MCF 10A (cell line): ENCODE data around the gene SCML2. TPM values are rescaled to one million over a fixed set of nuclear protein-coding genes. Genes with fewer than 3 reads are reported as not detected.

Experiments used
- Bru-seq: library from RNA; stranded (reverse); fragments of 400-500 nt; gene quantifications from one replicate; lab custom pipeline; 2021; lab: Mats Ljungman, UMichigan
- BruChase-seq, 2 experiments: library from RNA; stranded (reverse); fragments of 400-500 nt; gene quantifications; one replicate each; lab custom pipeline; 2021; lab: Mats Ljungman, UMichigan
- BruUV-seq: library from RNA; stranded (reverse); fragments of 400-500 nt; replicated peaks from 2 replicates; lab custom pipeline; 2021; lab: Mats Ljungman, UMichigan
- CTCF ChIA-PET: fragments of 300-600 bp; sonication (Branson Sonifier 250); formaldehyde crosslinking; extraction: SDS; loops from one replicate; lab custom pipeline; 2021; ENCODE audit warnings: antibody characterized with exemption, inconsistent platforms; lab: Yijun Ruan, JAX
- POLR2A ChIA-PET: fragments of 300-600, 350-650 bp; sonication (Branson Sonifier 250); formaldehyde crosslinking; extraction: SDS; loops from one replicate; lab custom pipeline; 2020; ENCODE audit warnings: antibody characterized with exemption, inconsistent platforms; lab: Yijun Ruan, JAX
- DNase-seq: peaks from one replicate; pipeline ENCODE4 v3.0.0-alpha.2; 2018; ENCODE audit not compliant: unreplicated experiment
- H3K27ac Mint-ChIP-seq: one replicate; pipeline ENCODE4 v1.8.0; 2022; ENCODE audit warnings: mild to moderate bottlenecking, low read depth, mixed read lengths; ENCODE audit not compliant: unreplicated experiment
- H3K27me3 Mint-ChIP-seq: one replicate; pipeline ENCODE4 v1.8.0; 2022; ENCODE audit warnings: mixed read lengths; ENCODE audit not compliant: insufficient read depth, unreplicated experiment
- H3K36me3 Mint-ChIP-seq: one replicate; pipeline ENCODE4 v1.8.0; 2022; ENCODE audit warnings: mild to moderate bottlenecking, moderate library complexity, mixed read lengths; ENCODE audit not compliant: insufficient read depth, unreplicated experiment
- H3K4me1 Mint-ChIP-seq: one replicate; pipeline ENCODE4 v1.8.0; 2022; ENCODE audit warnings: mixed read lengths; ENCODE audit not compliant: insufficient read depth, unreplicated experiment
- H3K4me3 Mint-ChIP-seq: one replicate; pipeline ENCODE4 v1.8.0; 2022; ENCODE audit warnings: mild to moderate bottlenecking, moderate library complexity, mixed read lengths; ENCODE audit not compliant: unreplicated experiment
- H3K9me3 Mint-ChIP-seq: one replicate; pipeline ENCODE4 v1.8.0; 2022; ENCODE audit warnings: mixed read lengths; ENCODE audit not compliant: unreplicated experiment
- intact Hi-C: fragments of 100-400 bp; cut with micrococcal nuclease; formaldehyde crosslinking; loops from 2 replicates; pipeline ENCODE4 v1.14.1; 2022
- long read RNA-seq: library from polyadenylated mRNA; stranded (forward); transcript quantifications from one replicate; pipeline ENCODE4 v2.0.0, GENCODE V29; 2022
- total RNA-seq: library from RNA; stranded (reverse); gene quantifications from 2 replicates; pipeline ENCODE4 v1.2.3, GENCODE V29; 2022
- TF ChIP-seq, protein P1 (sequence below): fragments of 200-600 bp; IDR thresholded peaks from one replicate; pipeline ENCODE4 v1.8.0; 2022; ENCODE audit warnings: antibody characterized with exemption, mild to moderate bottlenecking; ENCODE audit not compliant: unreplicated experiment

SCML2 gene
- 3.2 and 3.5 TPM in 2 replicates for total RNA-seq
- percentile 51 among the genes with signal in this experiment for Bru-seq, nascent RNA
- BruChase-seq, experiment 1, labeled RNA remaining after a 6-hour chase = percentile 43 among the genes with signal in this experiment
- percentile 49 among the genes with signal in this experiment for BruChase-seq, experiment 2, labeled RNA remaining after a 2-hour chase
- long read RNA-seq, full-length matches to known transcripts = 8 of 12 reads
- long read RNA-seq, partial matches to known transcripts = 0 of 12 reads
- long read RNA-seq, other reads (novel, unspliced or antisense) = 4 of 12 reads

DNA sequence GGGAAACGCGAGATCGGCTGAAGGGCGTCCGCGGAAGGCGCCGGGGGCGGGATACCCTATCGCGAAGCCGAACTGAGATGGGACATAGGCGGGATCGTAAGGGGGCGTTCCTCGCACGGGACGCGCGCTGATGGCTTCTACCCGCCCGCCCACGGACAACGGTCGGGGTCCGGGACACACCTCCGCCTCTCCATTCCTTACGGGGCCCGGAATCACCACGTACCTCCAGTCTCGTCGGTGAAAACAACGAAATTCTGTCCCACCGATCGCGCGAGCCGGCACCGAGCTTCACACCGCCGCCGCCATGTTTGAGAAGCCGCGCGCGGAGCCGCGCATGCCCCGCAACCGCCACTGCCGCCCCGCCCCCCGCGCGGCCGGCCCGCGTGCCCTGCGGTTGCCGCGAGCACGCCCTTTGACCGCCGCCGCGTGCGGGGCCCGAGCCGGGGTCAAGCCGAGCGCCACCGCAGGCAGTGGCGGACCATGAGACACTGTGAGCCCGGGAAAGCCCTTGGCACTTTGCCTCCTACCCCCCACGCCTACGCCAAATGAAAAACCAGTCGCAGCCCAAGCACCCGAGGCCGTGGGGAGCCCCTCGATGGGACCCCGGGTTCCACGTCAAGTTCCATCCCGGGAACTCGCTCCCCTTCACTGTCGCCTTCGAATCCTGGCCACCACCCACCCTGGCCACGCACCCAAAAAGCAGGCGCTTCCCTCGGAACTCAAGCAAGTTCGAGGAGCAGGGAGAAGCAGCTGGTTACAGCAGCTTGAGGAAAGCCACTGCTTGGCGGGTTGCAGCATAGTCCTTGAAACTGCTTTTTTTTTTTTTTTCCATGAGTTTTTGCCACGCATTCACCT lies at the start of gene SCML2:
Gene SCML2 (minus strand): TSS at position 320 of the 855 bp plus-strand sequence. CDS start 20,617 bp downstream, outside the sequence.
- intact Hi-C loops = no loop called here
- DNase-seq = peak; percentile 17
- Mint-ChIP-seq H3K4me1 (no peaks in the 10 kb centered on the region), H3K27me3 (peaks cover 10% of the 10 kb centered on the region), H3K4me3 (peak within 1 kb of the TSS; percentile 68), H3K27ac (no peak within 1 kb of the TSS), H3K9me3 (no peaks in the 10 kb centered on the region), H3K36me3 (no peaks in the 10 kb centered on the region)
- POLR2A ChIA-PET = interaction anchor here (1.0 kb wide), 1 partner anchor 9 kb away, joined by 3 read pairs; no protein-coding TSS in a partner anchor
- no TSS peak for BruUV-seq
- TF ChIP-seq, protein P1, sequence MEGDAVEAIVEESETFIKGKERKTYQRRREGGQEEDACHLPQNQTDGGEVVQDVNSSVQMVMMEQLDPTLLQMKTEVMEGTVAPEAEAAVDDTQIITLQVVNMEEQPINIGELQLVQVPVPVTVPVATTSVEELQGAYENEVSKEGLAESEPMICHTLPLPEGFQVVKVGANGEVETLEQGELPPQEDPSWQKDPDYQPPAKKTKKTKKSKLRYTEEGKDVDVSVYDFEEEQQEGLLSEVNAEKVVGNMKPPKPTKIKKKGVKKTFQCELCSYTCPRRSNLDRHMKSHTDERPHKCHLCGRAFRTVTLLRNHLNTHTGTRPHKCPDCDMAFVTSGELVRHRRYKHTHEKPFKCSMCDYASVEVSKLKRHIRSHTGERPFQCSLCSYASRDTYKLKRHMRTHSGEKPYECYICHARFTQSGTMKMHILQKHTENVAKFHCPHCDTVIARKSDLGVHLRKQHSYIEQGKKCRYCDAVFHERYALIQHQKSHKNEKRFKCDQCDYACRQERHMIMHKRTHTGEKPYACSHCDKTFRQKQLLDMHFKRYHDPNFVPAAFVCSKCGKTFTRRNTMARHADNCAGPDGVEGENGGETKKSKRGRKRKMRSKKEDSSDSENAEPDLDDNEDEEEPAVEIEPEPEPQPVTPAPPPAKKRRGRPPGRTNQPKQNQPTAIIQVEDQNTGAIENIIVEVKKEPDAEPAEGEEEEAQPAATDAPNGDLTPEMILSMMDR = no peak
- CTCF ChIA-PET = interaction anchor here (0.6 to 0.8 kb wide), 5 partner anchors 9 to 1908 kb away, joined by 3 read pairs; no protein-coding TSS in a partner anchor

DNA sequence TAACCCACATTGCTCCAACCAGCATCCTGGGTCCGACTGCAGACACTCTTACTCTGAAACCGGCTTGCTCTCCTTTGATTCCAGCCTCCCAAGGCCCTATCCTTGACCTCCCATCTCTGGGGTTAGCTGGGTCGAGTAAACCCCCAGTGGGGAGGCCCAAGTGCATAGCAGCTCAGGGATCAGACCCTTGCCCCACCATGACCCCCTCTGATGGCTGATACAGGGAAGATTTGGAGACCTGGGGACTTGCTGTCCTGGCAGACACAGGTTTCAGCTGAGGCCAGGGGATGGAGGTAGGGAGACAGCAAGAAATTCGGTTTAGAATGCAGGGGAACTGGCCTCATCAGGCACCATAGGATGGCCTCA lies 47.3 kb upstream of the SCML2 start:
- peaks cover 5% of the 10 kb centered on the region for H3K36me3 Mint-ChIP-seq
- CTCF ChIA-PET = interaction anchor here (0.6 to 0.7 kb wide), 3 partner anchors 11 to 639 kb away, joined by 3 to 4 read pairs (median 3); no protein-coding TSS in a partner anchor
- no peak overlapping the region for H3K4me3 Mint-ChIP-seq
- intact Hi-C loops = no loop called here
- POLR2A ChIA-PET = interaction anchor here (0.6 kb wide), 1 partner anchor 43 kb away, joined by 3 read pairs; no protein-coding TSS in a partner anchor
- H3K27ac Mint-ChIP-seq = no peak overlapping the region
- H3K9me3 Mint-ChIP-seq = peaks cover 9% of the 10 kb centered on the region
- no peak for DNase-seq
- no TSS peak for BruUV-seq
- no peaks in the 10 kb centered on the region for H3K4me1 Mint-ChIP-seq
- TF ChIP-seq, protein P1 = no peak
- H3K27me3 Mint-ChIP-seq = no peaks in the 10 kb centered on the region

DNA sequence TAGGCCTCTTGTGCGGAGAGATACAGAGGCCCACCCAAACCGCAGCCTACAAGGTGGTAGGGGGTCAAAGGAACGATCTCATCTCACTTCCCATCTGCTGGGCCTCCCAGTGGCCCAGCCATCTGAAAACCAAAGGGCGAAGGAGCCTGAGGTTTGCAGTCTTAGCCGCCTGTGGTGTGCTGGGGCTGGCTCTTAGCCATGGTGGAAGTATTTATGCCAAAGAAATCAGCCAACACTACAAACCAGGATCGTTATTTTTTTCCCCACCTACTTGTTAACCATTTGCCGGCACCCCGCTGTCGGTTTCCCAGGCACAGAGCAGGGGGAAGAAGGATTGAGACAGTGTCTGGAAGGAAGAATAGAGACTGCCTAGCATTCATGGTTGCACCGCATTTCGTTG lies 40.0 kb upstream of the SCML2 start:
- POLR2A ChIA-PET = no interaction called here
- Mint-ChIP-seq H3K4me3 (no peak overlapping the region), H3K9me3 (no peaks in the 10 kb centered on the region), H3K36me3 (peaks cover 5% of the 10 kb centered on the region), H3K4me1 (no peaks in the 10 kb centered on the region), H3K27me3 (no peaks in the 10 kb centered on the region), H3K27ac (no peak overlapping the region)
- BruUV-seq = no TSS peak
- TF ChIP-seq, protein P1 = no peak
- DNase-seq = no peak
- intact Hi-C loops = no loop called here
- CTCF ChIA-PET = no interaction called here
